Thoracic aorta (tissue), 2 donors: Measurements from ENCODE around the gene FAM53B. TPM values are rescaled to one million over a fixed set of nuclear protein-coding genes. Genes with fewer than 3 reads are reported as not detected.

Experiments used
- ATAC-seq: fragments of 150-250 bp; one replicate; pipeline ENCODE4 v1.8.0; 2017; ENCODE audit warnings: low read depth; ENCODE audit not compliant: insufficient number of reproducible peaks, low FRiP score
- DNase-seq: peaks from one replicate; pipeline ENCODE4 v3.0.0-alpha.2; 2020; ENCODE audit warnings: low spot score
- H3K27ac ChIP-seq, 2 donors: fragments of 200-600 bp; sonication (generic); 1 replicate in 1 of 2; 2 replicates in 1 of 2; pipeline ENCODE4 v1.5.1; 2016; ENCODE audit warnings: mild to moderate bottlenecking in 2 of 2, moderate library complexity in 2 of 2
- H3K27me3 ChIP-seq: fragments of 200-600 bp; sonication (generic); replicated peaks from 2 replicates; pipeline ENCODE4 v1.6.0; 2016; ENCODE audit warnings: mild to moderate bottlenecking; ENCODE audit not compliant: insufficient read depth
- H3K36me3 ChIP-seq: fragments of 200-600 bp; sonication (generic); one replicate; pipeline ENCODE4 v1.5.1; 2016
- H3K4me1 ChIP-seq, 2 donors: fragments of 200-600 bp; sonication (generic); 1 replicate in 1 of 2; 2 replicates in 1 of 2; pipeline versions ENCODE4 v1.5.1 to v1.6.0; 2016; ENCODE audit warnings: low read depth in 2 of 2, mild to moderate bottlenecking in 1 of 2; ENCODE audit not compliant: control insufficient read depth in 1 of 2
- H3K4me3 ChIP-seq: fragments of 200-600 bp; sonication (generic); 2 replicates; pipeline ENCODE4 v1.5.1; 2016; ENCODE audit warnings: mild to moderate bottlenecking
- H3K9me3 ChIP-seq: fragments of 200-600 bp; sonication (generic); 2 replicates; pipeline ENCODE4 v1.5.1; 2016
- total RNA-seq, 2 donors: library from RNA; depleted of rRNA; stranded (reverse); fragments of >200 nt; gene quantifications; one replicate each; pipeline versions ENCODE4 v1.1.0 to v1.2.3, GENCODE V29; 2016
- TF ChIP-seq, protein P1 (sequence below): fragments of 200-600 bp; sonication (generic); IDR thresholded peaks from one replicate; pipeline ENCODE4 v1.5.1; 2019; ENCODE audit warnings: antibody characterized with exemption

The FAM53B gene
- total RNA-seq, 2 donors from 2014 or later, result 26.6 to 49.5 TPM

DNA sequence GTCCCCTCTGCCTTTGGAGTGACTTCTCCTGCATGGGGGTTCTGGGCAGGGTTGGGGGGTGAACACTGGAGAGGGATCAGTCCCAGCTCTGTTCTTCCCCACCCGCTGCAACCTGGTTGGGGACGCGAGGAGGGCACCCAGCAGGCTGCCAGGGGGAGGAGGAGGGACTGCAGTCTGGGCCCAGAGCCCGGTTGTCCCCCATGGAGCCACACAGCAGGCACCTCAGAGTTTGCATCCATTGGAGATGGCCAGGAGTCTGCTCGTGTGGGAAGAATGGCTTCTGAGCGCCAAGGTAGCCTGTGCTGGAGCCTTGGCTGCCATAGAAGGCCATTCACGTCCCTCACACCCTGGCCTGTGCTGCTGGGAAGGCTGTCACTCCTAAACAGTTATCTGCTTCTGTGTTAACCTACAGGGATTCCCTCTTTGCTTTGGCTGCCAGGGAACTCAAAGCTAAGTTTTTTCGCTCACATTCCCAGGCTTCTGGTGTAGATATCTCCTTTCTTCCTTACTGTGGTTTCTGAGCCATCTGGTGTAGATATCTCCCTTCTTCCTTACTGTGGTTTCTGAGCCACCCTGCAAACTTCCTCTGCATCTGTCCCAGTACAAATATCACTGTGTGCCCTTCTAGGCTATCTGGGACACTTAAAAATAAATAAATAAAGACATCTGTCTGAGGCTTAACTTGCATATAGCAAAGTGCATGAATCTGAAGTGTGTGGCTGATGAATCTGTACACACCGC is 148.9 kb downstream of the FAM53B start:
- Histone ChIP-seq H3K9me3 (no peaks in the 10 kb centered on the region), H3K4me3 (no peak overlapping the region), H3K27ac (no peak overlapping the region), H3K4me1 (peaks cover 0 to 3% of the 10 kb centered on the region in 2 donors), H3K27me3 (no peaks in the 10 kb centered on the region), H3K36me3 (no peaks in the 10 kb centered on the region)
- DNase-seq (no peak), ATAC-seq (no peak)
- TF ChIP-seq, protein P1, sequence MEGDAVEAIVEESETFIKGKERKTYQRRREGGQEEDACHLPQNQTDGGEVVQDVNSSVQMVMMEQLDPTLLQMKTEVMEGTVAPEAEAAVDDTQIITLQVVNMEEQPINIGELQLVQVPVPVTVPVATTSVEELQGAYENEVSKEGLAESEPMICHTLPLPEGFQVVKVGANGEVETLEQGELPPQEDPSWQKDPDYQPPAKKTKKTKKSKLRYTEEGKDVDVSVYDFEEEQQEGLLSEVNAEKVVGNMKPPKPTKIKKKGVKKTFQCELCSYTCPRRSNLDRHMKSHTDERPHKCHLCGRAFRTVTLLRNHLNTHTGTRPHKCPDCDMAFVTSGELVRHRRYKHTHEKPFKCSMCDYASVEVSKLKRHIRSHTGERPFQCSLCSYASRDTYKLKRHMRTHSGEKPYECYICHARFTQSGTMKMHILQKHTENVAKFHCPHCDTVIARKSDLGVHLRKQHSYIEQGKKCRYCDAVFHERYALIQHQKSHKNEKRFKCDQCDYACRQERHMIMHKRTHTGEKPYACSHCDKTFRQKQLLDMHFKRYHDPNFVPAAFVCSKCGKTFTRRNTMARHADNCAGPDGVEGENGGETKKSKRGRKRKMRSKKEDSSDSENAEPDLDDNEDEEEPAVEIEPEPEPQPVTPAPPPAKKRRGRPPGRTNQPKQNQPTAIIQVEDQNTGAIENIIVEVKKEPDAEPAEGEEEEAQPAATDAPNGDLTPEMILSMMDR, result no peak

DNA sequence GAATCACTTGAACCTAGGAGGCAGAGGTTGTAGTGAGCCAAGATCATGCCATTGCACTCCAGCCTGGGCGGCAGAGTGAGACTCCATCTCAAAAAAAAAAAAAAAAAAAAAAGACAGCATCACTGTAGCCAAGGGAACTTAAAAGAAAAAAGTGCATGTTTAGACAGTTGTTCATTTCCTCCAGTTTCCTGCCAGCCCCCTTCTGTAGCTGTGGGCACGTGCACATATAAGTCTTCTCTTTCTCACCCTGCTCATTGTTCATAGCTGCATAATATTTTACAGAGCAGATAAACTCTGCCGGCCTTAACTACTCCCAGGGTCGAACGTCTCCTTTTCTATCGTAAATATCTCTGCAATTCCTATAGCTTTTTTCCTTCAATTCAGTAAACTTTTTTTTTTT is 149.9 kb downstream of the FAM53B start:
- TF ChIP-seq, protein P1, result no peak
- Histone ChIP-seq H3K4me3 (no peak overlapping the region), H3K9me3 (no peaks in the 10 kb centered on the region), H3K27me3 (no peaks in the 10 kb centered on the region), H3K4me1 (peaks cover under 1 to 13% of the 10 kb centered on the region in 2 donors), H3K27ac (no peak overlapping the region), H3K36me3 (no peaks in the 10 kb centered on the region)
- ATAC-seq (no peak), DNase-seq (no peak)

DNA sequence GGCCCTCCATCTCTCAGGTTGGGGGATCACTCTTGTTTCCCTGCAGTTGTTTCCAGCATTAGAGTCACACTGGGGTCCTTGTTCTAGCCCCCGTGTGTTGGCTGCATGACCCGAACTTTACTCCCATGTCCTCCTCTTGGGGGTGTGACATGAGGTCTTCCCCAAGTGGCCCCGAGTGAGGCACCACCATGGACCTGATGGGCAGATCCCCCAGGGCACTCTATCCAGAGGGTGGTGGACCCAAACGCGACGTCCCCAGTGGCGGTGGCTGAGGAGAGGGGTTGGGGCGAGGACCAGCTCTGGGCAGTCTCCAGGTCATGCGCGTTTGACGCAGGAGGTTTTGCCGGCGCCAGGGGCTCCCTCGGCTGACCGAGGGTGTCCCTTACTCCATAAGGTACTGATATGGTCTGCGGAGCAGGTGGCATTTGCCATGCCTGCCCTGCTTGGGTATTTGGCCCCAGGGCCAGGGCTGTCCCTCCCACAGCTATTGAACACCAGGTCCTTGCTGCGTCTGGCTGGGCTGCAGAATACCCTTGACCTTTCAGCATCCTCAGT is 150.7 kb downstream of the FAM53B start:
- TF ChIP-seq, protein P1, result no peak
- H3K4me1 ChIP-seq, result peaks cover 8 to 21% of the 10 kb centered on the region in 2 donors
- DNase-seq (no peak), ATAC-seq (no peak)
- H3K27ac ChIP-seq, result no peak overlapping the region
- H3K9me3 ChIP-seq, result no peaks in the 10 kb centered on the region
- no peaks in the 10 kb centered on the region for H3K27me3 ChIP-seq
- no peaks in the 10 kb centered on the region for H3K36me3 ChIP-seq
- no peak overlapping the region for H3K4me3 ChIP-seq

DNA sequence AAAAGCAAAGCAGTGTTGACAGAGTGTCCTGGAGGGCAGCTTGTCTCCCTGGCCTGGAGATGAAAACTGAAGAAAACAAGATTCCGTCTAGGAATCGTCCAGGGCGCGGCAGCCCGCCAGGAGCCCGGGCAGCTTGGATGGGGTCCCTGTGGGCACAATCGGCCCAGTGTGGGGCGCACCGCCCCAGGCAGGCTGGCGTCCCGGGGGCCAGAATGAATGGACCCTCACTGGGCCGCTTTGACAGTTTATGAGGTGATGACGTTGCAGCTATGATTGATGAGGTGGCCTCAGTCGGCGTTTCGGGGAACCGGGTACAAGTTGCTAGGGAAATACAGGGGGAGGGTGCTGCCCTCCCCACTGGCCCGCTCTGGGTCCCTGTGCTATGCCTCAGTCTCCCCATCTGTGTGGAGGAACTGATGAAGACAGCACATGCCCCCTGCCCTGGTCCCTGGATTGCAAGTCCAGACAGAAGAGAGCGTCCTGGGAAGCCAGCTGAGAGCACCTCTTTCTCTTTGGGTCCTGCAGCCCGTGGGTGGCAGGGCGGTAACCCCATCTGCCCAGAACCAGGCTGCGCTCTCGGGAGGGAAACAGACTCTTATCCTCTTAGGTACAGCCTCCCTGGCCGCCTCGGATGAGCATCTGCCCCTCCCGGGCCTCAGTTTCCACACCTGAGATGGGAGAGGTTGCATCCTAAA is 151.3 kb downstream of the FAM53B start:
- Histone ChIP-seq H3K36me3 (no peaks in the 10 kb centered on the region), H3K4me3 (no peak overlapping the region), H3K9me3 (no peaks in the 10 kb centered on the region), H3K27me3 (no peaks in the 10 kb centered on the region), H3K4me1 (peaks cover 9 to 27% of the 10 kb centered on the region in 2 donors), H3K27ac (no peak overlapping the region)
- TF ChIP-seq, protein P1, result no peak
- DNase-seq (no peak), ATAC-seq (no peak)

DNA sequence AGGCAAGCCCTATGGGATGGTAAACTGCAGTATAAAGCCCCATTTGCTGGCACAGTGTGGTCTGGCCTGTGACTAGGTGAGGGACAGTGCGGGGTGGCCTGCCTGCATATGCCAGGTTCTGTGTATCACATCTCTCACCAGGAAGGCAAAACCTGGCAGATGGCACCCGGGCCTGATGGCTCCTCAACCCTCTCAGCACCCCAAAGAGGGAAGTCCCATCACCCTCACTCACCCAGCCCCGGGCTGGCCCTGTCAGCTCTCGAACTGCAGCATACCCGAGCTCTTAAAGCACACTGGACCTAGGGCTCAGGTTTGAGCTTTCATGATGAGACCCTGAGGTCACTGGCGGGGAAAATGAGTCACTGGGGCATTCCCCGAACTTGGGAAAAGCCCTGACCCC is 152.1 kb downstream of the FAM53B start:
- H3K9me3 ChIP-seq, result no peaks in the 10 kb centered on the region
- H3K27me3 ChIP-seq, result no peaks in the 10 kb centered on the region
- H3K4me1 ChIP-seq, result peaks cover 9 to 30% of the 10 kb centered on the region in 2 donors
- ATAC-seq, result no peak
- TF ChIP-seq, protein P1, result no peak
- H3K27ac ChIP-seq, result no peak overlapping the region
- no peak for DNase-seq
- no peak overlapping the region for H3K4me3 ChIP-seq
- H3K36me3 ChIP-seq, result no peaks in the 10 kb centered on the region
